ENCODE measurements around the gene THSD4. TPM values are rescaled to one million over a fixed set of nuclear protein-coding genes. Genes with fewer than 3 reads are reported as not detected.

The THSD4 gene
- total and polyA plus RNA-seq, 9 of the 15 experiments (the other 6 are each of a cell fraction or from before 2014, with no cell fraction given), result 0.04 TPM; not detected in 5

GRCh38 chr15:71734709-71735384, 619.6 kb downstream of the THSD4 start (continued):
- no peak for TF ChIP-seq HES1 (IDR thresholded peaks at IDR 0.05; ENCODE audit: low read depth)

GRCh38 chr15:71735385-71735757, 620.1 kb downstream of the THSD4 start:
- H3K9me3 ChIP-seq (replicated peaks; ENCODE audit: control insufficient read depth, insufficient read depth, low read depth, low read length), result no peaks in the 10 kb centered on the region
- no peak overlapping the region for H3K4me3 ChIP-seq
- no peak overlapping the region for H3K9ac ChIP-seq (ENCODE audit: insufficient read depth in 1 of 2, low read depth in 2 of 2, low read length in 2 of 2)
- no peak overlapping the region for H3K4me2 ChIP-seq (ENCODE audit: insufficient read depth, low read length)
- H3K4me1 ChIP-seq (replicated peaks in 1 of 2; ENCODE audit: control insufficient read depth in 2 of 2, insufficient read depth in 2 of 2, low read length in 2 of 2), result no peaks in the 10 kb centered on the region
- ChIA-PET POLR2A (no interaction called here), CTCF (ENCODE audit: low intra/inter-chr PET ratio) (interaction anchor here (0.6 kb wide), 1 partner anchor 9 kb away, joined by 3 read pairs; no protein-coding TSS in a partner anchor)
- peaks cover 7% of the 10 kb centered on the region in 2 experiments; a peak in 3 of 5 replicates for H3K27me3 ChIP-seq (ENCODE audit: control insufficient read depth in 2 of 2, insufficient read depth in 2 of 2, low read length in 2 of 2)
- no peak for TF ChIP-seq PHB2 (IDR thresholded peaks at IDR 0.05; ENCODE audit: low read depth)
- 0 out of 2 replicates have a peak, but pooled peaks have one; percentile 12 for TF ChIP-seq OTX1 (CRISPR knock-in tag; IDR thresholded peaks at IDR 0.05)
- intact Hi-C loops (cut with micrococcal nuclease), result no loop called here
- H3K79me2 ChIP-seq (ENCODE audit: control insufficient read depth, insufficient read depth, low read length), result no peaks in the 10 kb centered on the region
- no TSS peak for BruUV-seq (replicated peaks)
- DNase-seq (ENCODE audit: extremely low read depth in 1 of 4, low spot score in 3 of 4) (no peak), FAIRE-seq (no peak), ATAC-seq (no peak)
- in situ Hi-C loops (cut with MboI), result loop anchor here (25.0 kb wide), 1 partner anchor 773 kb away; no protein-coding TSS in a partner anchor
- 0% methylated on average over 2 of the region's 2 CpGs for WGBS (ENCODE audit: insufficient coverage, low coverage, missing lambda C conversion rate)
- H4K20me1 ChIP-seq (replicated peaks; ENCODE audit: control insufficient read depth, insufficient read depth, low read length), result no peaks in the 10 kb centered on the region; the same call in 1 of the 2 replicates
- H3K27ac ChIP-seq (ENCODE audit: extremely low read depth, low read depth, low read length), result no peak overlapping the region
- no peaks in the 10 kb centered on the region for H3K36me3 ChIP-seq (ENCODE audit: control insufficient read depth, insufficient read depth, low read length)
- H3K9me1 ChIP-seq (ENCODE audit: control insufficient read depth, insufficient read depth, low read length), result no peaks in the 10 kb centered on the region
- no peak overlapping the region for H2AFZ ChIP-seq (ENCODE audit: low read depth, low read length)
